BJ (cell line): ENCODE results near the gene TMED3. TPM values are rescaled to one million over a fixed set of nuclear protein-coding genes. Genes with fewer than 3 reads are reported as not detected.
A peak's percentile ranks its signal among the peaks of the same experiment; 100 is the strongest.

Source experiments
- CTCF ChIA-PET: fragments of 350-600 bp; formaldehyde crosslinking; extraction: SDS; loops from one replicate; lab custom pipeline; 2021; ENCODE audit warnings: antibody characterized with exemption, inconsistent platforms; lab: Yijun Ruan, JAX
- POLR2A ChIA-PET: fragments of 300-600 bp; sonication (Branson Sonifier 250); formaldehyde crosslinking; extraction: SDS; loops from one replicate; lab custom pipeline; 2021; ENCODE audit warnings: antibody characterized with exemption; lab: Charles Lee
- DNase-seq: peaks from one replicate; pipeline ENCODE4 v3.0.0-alpha.2; 2011; ENCODE audit warnings: low read depth
- H3K27me3 ChIP-seq: 2 replicates; pipeline ENCODE4 v1.6.0; 2011; ENCODE audit warnings: low read length; ENCODE audit not compliant: control insufficient read depth, insufficient read depth
- H3K36me3 ChIP-seq: 2 replicates; pipeline ENCODE4 v1.5.1; 2011; ENCODE audit warnings: low read length; ENCODE audit not compliant: control insufficient read depth, insufficient read depth
- H3K4me3 ChIP-seq: 2 replicates; pipeline ENCODE4 v1.5.1; 2011; ENCODE audit warnings: low read depth, mild to moderate bottlenecking, control low read depth, low read length
- CTCF ChIP-seq: IDR thresholded peaks from 2 replicates; pipeline ENCODE4 v1.5.1; 2011; ENCODE audit warnings: low read depth, mild to moderate bottlenecking, control low read depth, inconsistent platforms, low read length, moderate library complexity; ENCODE audit not compliant: insufficient read depth
- polyA plus RNA-seq: library from polyadenylated mRNA; depleted of rRNA; stranded (reverse); fragments of >200 nt; gene quantifications from 2 replicates; pipeline ENCODE4 v1.2.3, GENCODE V29; 2011

Gene TMED3
- polyA plus RNA-seq, 1 experiment: 366 TPM

GRCh38 chr15:79358069-79358468, 47.2 kb downstream of the TMED3 start:
- Histone ChIP-seq H3K4me3 (no peak overlapping the region), H3K36me3 (no peaks in the 10 kb centered on the region; the same call in 1 of the 2 replicates), H3K27me3 (no peaks in the 10 kb centered on the region)
- POLR2A ChIA-PET: no interaction called here
- CTCF ChIA-PET: interaction anchor here (1.4 to 1.7 kb wide), 2 partner anchors 18 to 23 kb away, joined by 4 to 7 read pairs; no protein-coding TSS in a partner anchor
- no peak for DNase-seq
- no peak for TF ChIP-seq CTCF

GRCh38 chr15:79364571-79365240, 53.8 kb downstream of the TMED3 start:
- Histone ChIP-seq H3K36me3 (no peaks in the 10 kb centered on the region; the same call in 1 of the 2 replicates), H3K4me3 (no peak overlapping the region), H3K27me3 (no peaks in the 10 kb centered on the region)
- no peak for DNase-seq
- ChIA-PET POLR2A (no interaction called here), CTCF (interaction anchor here (0.7 to 8.3 kb wide), 12 partner anchors 9 to 1973 kb away, joined by 3 to 66 read pairs (median 4); no protein-coding TSS in a partner anchor)
- peak; percentile 52 for TF ChIP-seq CTCF

GRCh38 chr15:79365765-79366164, 54.9 kb downstream of the TMED3 start:
- TF ChIP-seq CTCF: no peak
- no peak for DNase-seq
- CTCF ChIA-PET: interaction anchor here (1.0 to 8.3 kb wide), 9 partner anchors 10 to 488 kb away, joined by 3 to 66 read pairs (median 5); no protein-coding TSS in a partner anchor
- Histone ChIP-seq H3K36me3 (no peaks in the 10 kb centered on the region; the same call in 1 of the 2 replicates), H3K27me3 (no peaks in the 10 kb centered on the region), H3K4me3 (no peak overlapping the region)
- POLR2A ChIA-PET: no interaction called here

- ChIA-PET CTCF (interaction anchor here (0.8 to 8.3 kb wide), 7 partner anchors 11 to 484 kb away, joined by 3 to 66 read pairs (median 15); no protein-coding TSS in a partner anchor), POLR2A (no interaction called here)
- Histone ChIP-seq H3K4me3 (no peak overlapping the region), H3K27me3 (no peaks in the 10 kb centered on the region), H3K36me3 (no peaks in the 10 kb centered on the region; the same call in 1 of the 2 replicates)
- TF ChIP-seq CTCF: no peak
- DNase-seq: no peak
Observed at GRCh38 chr15:79366691-79367090, 55.8 kb downstream of the TMED3 start.

- ChIA-PET POLR2A (no interaction called here), CTCF (interaction anchor here (8.3 kb wide), 1 partner anchor 11 kb away, joined by 66 read pairs; no protein-coding TSS in a partner anchor)
- Histone ChIP-seq H3K27me3 (no peaks in the 10 kb centered on the region), H3K4me3 (no peak overlapping the region), H3K36me3 (no peaks in the 10 kb centered on the region)
- no peak for TF ChIP-seq CTCF
- peak; percentile 11 for DNase-seq
Observed at GRCh38 chr15:79370716-79371115, 59.8 kb downstream of the TMED3 start.
